Activated gamma-delta T cell (primary cell): ENCODE measurements around the gene PSAPL1.

Experiments used
- DNase-seq: peaks from one replicate; lab custom pipeline; 2025; lab: John Stamatoyannopoulos, UW
- total RNA-seq, 2 donors: gene quantifications; one replicate each; lab custom pipeline; 2026; lab: John Stamatoyannopoulos, UW

The PSAPL1 gene, protein sequence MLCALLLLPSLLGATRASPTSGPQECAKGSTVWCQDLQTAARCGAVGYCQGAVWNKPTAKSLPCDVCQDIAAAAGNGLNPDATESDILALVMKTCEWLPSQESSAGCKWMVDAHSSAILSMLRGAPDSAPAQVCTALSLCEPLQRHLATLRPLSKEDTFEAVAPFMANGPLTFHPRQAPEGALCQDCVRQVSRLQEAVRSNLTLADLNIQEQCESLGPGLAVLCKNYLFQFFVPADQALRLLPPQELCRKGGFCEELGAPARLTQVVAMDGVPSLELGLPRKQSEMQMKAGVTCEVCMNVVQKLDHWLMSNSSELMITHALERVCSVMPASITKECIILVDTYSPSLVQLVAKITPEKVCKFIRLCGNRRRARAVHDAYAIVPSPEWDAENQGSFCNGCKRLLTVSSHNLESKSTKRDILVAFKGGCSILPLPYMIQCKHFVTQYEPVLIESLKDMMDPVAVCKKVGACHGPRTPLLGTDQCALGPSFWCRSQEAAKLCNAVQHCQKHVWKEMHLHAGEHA
- total RNA-seq = 0 reads per million in 2 donors

DNA sequence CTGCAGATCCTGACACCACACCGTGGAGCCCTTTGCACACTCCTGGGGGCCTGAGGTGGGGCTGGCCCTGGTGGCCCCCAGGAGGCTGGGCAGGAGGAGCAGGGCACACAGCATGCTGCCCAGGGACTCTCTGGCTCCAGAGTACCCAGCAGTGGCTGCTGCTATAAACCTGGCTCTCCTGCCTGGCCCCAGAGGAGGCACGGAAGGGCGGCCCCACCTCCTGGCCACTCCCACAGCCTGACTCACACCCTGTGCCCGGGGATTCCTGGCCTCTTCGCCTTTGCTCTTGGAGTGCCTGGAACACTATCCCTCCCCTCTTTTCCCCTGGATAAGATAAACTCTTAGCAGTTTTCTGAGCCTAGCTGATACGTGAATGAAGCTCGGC is at the start of gene PSAPL1:
Gene PSAPL1 (minus strand): TSS at position 165 of the 385 bp plus-strand sequence. CDS start 51 bp downstream, at position 114.
- DNase-seq = no peak

DNA sequence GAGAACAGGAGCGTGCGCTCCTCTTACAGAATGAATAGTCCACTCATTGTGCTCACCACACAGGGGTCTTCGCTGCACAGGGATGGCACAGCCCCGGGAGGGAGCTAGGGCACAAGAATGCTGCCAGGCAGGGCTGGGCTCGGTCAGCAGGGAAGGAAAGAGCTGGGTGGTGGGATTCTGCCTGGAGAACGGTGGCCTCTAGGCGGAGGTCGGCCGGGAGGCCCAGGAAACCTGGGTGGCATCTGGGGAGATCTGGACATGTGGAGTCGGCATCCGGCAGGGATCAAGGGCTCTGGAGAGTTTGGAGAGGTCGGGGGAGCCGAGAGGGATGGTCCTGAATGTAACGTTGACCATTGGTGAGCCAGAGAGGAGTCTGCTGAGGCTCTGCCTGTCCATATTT is 46.5 kb upstream of the PSAPL1 start:
- DNase-seq = no peak

DNA sequence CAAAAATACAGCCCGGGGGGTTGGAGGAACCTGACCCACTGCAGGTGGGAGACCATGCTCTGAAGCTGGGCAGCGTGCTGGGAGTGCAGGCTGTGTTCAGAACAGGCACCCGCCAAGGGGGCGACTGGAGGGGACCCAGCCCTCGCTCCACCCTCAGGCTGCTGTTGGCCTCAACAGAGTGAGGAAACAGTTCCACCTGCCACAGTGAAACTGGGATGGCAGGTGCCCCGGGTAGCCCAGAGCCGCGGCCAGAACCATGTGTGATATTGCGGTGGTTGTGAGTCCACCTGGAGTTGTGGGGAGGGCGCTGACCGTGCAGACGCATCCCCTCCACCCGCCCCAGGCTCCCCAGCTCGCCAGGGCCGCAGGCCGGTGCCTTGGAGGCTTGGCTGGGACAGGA is 45.7 kb upstream of the PSAPL1 start:
- DNase-seq = no peak

DNA sequence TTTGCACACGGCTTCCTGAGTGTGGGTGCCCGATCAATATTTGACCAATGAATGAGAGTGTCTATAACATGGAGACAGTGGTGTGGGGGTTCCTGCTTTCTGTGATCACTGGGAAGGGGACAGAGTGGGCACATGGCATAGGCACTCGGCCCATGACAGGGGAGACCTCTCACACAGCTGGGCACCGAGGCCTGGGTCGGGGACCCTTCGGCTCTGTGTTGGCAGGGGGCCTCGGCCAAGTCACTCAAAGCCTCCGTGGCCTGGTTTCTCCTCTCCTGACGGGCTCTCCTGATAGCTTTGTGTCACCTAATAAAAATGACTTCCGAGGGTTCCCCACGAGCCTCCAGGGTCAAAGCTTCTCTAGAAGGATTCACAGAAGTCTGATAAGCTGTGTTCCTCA is 43.9 kb upstream of the PSAPL1 start:
- DNase-seq = no peak

DNA sequence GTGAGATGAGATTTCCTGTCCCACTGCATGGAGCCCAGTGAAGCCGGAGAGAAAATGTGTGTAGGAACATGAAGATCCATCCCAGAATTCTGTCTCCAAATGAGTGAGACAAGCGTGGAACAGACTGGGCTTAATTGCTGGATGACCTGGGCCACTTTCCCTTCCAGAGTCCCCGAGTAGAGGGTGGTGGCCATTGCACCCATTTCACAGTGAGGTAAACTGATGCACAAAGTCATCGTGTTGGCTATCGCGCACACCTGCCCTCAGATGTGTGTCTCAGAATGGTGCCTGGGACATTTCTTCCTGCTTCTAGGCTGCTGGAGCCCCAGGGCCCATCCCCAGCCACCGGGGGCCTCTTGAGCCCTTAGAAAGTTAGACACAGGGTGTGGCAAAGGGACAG is 43.0 kb upstream of the PSAPL1 start:
- DNase-seq = no peak

DNA sequence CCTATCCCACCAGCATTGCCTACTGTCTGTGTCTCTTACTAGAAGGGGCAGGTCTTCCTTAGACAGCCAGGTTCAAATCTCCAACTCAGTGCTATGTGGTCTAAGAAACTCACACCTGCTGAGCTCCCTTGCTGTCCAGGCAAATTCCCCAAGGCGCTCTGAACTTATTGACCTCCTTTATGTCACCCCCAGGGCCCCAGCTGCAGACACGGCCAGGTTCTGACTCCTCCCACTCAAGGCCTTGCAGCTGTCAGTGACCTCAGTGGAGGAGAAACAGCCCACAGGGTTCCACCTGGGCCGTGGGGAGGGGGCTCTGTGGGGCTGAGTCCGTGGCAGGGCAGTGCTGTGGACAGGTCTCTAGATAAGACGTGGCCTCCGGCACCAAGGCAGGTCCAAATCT is 42.1 kb upstream of the PSAPL1 start:
- DNase-seq = no peak

DNA sequence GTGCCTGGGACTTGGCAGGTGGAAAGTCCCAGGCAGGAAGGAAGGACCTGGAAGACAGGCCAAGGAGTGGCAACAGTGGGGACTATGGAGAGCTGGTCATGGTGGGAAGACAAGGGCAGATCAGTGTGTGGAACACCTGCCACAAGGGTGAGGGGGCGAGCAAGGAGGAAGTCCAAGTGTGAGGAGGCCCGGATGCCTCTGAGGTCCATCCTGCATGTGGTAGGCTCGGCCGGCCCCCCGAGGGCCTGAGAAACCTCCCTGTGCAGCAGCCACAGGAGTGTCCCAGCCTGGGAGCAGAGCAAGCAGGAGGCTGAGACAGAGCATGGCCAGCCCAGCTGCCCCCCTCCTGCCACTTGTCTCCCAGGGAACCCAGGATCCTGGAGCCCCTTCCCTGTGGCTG is 40.5 kb upstream of the PSAPL1 start:
- DNase-seq = no peak

DNA sequence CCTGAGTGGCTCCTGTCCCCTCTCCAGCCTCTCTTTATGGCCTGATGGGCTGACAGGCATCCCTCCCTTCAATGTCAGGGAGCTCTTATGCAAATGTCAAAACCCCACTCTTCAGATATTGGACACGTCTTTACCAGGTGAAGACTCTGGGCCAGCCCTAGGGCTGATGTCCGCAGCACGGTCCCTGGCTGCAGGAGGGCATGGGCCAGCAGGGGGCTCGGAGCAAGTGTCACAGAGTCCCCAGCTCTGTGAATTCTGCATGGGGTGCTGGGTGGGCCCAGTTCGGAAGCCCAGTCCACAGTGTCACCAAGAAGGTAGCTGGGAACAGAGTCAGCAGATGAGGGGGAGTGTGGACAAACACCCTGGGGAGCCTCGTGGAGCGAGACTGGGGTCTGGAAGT is 39.6 kb upstream of the PSAPL1 start:
- no peak for DNase-seq

DNA sequence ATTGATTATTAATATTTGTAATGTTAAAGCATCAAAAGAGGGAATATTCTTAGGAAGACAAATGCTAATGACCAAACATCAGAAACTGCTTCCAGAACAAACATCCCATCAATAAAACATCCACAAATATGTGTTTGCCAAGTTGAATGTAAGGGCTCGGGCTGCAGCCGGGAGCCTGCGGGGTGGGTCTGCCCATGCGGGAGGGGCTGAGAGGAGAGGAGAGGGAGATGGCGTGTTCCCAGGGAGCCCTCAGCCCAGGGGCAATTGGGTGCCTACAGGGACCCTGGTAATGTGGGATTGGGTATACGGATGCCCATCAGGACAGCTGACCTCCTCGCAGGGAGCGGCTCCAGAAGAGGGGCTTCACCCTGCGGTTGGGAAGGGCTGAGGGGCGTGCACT is 38.4 kb upstream of the PSAPL1 start:
- DNase-seq = no peak

DNA sequence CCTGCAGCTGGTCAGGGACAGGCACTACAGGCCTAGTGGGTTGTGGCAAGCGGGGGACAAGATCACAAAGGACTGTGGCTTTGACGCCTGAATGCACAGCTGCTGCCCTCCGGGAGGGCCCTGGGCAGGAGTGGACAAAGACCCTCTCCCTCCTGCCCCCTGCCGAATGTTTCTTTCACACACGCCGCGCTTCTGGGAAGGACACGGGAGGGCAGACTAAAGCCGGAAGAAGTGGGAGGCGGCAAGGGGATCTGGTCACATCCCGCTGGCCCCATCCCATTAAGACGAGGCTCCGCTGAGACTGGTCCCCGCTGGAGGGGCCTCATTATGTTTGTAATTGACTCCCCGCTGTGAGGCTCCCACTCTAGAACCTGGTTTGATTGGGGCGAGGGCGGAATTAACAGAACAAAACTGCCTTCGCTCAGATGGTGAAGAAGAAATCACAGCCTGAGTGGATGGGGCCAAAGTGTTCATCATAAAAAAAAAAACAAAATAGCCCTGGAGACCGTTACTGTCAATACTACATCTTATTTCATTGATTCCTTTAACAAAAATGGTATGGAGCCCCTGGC is 37.8 kb upstream of the PSAPL1 start:
- no peak for DNase-seq

DNA sequence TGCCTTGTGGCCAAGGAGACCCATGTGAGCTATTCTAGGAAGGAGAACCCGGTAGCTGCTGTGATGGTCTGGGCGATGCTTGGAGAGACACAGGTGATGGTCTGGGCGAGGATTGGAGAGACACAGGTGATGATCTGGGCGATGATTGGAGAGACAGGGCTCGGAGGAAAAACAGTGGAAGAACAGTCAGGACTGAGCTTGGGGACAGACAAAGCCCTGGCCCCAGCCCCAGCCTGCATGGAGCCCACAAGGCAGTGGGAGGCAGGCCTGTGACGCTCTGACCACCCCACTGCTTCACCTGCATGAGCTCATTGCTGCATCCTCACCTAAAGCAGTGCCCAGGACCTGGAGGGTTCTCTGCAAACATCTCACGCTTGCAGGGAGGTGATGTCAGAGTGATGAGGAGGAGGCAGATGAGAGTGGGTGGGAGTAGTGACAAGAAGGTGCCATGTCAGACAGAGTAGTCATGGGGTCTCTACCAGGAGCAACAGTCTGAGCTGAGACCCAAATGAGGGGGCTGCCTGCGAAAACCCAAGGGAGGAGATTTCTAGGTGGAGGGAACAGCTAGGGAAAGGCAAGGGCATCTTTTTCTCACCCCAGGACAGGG is 35.9 kb upstream of the PSAPL1 start:
- no peak for DNase-seq

DNA sequence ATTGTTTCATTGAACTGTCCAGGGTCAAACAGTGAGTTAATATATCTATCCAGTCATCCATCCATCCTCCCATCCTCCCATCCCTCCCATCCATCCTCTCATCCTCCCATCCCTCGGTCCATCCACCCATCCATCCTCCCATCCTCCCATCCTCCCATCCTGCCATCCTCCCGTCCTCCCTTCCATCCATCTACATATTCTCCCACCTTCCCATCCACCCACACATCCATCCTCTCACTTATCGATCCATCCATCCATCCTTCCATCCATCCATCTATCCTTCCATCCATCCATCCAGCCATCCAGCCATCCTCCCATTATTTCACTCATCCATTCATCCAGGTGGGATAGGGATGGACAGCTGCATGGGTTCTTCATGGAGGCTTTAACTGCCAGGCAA is 35.4 kb upstream of the PSAPL1 start:
- DNase-seq = no peak

DNA sequence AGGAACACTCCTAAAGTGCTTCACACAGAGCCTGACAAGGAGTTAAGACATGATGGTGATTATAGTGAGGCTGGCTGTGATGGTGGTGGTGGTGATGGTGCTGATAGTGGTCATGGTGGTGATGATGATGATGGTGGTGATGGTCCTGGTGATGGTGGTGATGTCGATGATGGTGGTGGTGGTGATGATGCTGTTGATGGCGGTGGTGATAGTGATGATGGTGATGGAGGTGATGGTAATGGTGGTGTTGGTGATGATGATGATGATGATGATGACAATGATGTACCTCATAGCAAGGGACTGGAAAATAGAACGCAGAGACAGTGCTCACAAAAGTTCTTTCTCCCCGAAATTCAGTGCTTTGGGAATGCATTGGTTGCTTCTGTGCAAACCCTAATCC is 34.3 kb upstream of the PSAPL1 start:
- no peak for DNase-seq

DNA sequence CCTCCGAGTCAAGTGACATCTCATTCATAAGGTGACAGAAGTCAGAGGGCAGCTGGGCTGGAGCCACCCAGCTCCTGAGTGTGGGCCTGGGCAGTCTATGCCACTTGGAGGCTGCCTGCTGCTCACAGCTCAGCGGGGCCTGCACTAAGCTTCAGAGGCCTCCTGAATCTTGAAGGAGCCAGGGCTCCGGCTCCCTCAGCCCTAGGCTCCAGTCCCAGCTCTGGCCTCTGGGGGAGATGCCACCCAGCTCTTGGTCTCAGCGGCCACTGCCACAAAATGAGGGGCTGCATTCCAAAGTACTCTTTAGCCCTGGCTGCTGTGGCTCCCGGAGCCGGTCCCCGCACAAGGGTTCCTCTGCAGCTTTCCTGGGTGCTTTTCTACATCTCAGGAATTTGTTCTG is 32.7 kb upstream of the PSAPL1 start:
- no peak for DNase-seq

DNA sequence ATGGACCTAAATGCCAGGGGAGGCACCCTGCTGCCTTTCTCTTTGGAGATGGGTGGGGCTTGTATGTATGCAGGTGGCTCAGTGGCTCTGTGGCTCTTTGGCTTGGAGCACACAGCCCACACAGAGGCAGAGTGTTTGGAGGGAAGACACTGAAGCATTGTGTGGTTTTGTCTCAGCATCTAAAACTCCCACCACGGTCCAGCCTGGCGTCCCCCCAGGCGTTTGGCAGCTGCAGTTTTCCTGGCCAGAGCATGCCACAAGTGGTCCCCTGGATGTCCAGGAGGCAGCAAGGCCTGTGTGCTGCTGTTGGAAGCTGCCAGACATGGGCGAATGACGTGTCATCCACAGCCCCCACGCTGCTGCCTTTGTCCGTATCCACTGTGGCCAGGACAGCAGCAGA is 32.2 kb upstream of the PSAPL1 start:
- DNase-seq = no peak

DNA sequence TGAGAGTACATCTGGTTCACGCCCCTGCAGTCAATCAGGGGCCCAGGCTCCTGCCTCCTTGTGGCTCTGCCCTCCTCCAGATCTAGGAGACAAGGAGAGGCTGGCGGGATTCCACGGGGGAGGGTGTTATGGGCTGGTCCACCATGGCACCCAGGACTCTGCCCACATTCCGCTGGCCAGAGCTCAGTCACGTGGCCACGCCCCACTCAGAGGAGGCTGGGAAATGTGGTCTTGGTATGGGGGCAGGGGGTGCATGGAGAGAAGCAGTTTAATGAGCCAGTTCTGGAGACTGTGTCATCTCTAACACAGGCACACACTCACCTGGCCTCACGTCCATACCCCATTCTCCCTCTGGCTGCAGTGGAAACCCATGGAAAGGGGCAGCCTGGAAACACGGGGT is 31.5 kb upstream of the PSAPL1 start:
- no peak for DNase-seq

DNA sequence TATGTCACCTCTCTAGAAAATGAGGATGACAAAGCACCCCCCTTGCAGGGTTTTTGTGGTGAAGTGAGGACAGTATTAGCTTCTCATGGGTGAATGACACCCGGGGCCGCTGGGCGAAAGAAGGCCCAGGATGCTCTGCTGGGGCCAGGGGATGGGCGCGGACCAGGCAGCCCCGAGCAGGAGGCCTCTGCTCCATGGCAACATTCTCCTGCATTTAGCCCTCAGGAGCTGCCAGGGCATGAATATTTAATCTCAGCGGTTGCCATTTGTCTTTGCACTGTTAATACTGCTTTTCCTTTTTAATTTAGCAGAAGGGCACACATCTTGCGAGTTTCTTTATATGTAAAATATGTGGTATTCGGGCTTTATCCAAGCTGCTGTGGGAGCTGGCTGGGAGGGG is 30.3 kb upstream of the PSAPL1 start:
- DNase-seq = no peak

DNA sequence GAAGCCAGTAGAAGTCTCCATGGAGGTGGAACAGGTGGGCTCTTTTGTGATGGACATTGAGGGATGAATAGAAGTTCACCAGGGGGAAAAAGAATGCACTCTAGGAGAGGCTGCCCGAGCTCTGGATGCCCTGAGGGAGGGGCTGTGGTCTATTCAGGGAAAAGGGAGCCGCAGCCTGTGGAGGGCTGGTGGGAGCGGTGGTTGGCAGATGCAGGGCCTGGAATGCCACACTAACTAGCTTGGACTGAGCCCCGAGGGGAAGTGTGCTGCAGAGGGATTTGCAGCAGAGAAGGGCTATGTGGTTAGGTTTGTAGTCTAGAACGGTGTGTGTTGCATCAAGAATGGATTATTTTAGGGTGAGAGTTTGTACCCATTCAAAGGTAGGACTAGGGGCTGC is 29.5 kb upstream of the PSAPL1 start:
- no peak for DNase-seq

DNA sequence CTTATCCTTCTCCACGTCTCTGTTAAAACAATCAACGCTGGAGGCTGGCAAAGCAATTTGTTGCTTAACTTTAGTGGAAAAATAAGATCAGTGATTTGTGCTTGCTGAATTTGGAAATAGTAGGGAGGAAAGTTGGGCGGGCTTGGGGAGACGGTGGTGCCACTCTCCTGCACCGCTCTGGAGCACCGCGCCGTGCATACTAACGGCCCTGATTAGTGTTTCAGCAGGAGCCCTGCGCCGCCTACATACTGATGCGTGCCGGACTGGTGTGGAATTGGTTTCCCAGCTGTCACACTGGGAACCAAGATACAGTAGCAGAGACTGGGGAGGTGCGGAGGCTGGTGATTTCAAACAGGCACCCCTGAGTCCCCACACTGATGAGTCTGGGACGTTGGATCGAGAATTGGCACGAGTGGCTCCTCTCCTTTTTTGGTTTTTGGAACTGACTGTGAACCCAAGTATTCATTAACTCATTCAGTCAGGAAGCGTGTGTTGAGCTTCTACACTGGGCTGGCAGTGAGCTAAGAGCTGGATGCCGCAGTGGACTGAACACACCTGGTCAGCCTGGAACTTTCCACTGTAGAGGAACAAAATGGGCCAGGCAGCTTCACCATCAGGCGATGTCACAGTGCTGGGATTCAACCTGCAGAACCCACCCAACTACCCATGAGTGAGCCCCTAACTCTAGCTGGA is 29.0 kb upstream of the PSAPL1 start:
- no peak for DNase-seq

DNA sequence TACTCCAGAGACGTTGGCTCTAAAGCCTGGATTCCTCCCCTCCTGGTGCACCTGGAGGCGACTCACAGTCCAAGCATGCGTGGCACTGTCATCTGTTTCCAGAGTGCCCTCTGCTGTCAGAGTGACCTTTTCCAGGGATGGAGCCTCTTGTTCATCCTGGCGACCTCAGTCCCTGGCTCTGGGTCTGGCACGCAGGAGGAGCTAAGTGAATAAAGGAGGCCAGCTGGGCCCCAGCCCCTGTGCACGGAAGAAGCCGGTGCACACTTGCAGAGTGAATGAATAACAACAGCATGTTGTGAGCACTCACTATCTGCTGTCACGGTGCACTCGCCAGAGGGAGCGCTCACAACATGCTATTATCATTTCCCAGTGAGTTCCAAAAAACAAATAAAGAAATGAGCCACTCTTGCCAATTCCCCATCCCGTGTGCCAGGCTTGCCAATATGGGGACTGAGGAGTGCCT is 27.8 kb upstream of the PSAPL1 start:
- DNase-seq = no peak

DNA sequence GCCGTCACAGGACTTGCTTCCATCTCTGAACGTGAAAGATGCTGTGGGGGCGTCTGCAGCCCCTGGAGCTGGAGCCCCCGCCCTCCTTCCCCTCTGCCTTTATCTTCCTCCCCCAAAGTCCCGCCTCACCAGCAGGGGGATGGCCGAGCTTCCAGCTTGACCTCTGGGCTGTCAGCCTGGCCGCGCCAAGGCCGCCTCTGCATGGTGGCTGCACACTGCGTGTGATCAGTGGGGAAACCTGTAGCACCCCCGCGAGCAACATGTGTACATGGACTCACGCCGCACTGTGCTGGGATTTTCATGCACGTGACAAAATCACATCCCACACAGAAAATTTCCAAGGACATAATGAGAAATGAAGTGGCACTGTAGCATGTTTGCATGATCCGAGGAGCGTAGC is 26.5 kb upstream of the PSAPL1 start:
- no peak for DNase-seq

DNA sequence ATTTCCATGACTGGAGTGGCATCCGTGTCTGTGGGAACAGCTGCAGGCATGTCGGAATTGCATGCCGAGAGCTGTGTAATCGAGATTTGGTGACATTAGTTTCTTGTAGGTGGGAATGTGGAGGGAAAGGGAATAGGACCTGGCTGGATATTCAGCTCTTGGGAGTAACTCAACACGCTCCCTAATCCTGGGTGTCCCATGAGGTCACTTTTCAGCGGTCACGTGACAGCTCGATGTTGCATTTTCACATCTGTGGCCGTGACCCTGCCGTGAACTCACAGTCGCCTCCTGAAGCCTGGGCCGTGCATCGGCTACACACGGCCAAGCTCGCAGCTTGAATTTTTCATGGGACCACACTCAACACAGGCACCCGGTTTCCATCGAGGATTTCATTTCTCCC is 25.8 kb upstream of the PSAPL1 start:
- DNase-seq = no peak

DNA sequence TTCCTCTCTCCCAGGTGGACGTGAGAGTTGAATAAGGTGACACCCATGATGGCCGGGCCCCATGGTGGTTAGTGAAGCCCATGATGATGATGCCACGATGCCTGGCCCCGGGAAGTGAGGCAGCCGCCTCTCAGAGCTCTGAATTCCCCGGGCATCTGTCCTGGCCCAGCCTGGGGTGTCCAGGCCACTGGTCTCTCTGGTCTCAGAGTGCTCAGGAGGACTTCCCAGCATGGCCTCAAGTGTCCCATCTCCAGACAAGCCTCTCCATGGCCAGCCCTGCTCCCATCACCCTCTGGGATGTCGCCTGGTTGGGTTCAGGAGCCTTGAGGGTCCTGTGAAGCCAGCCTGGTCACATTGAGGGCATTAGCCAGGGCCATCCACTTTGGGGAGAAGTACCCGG is 24.7 kb upstream of the PSAPL1 start:
- no peak for DNase-seq
